Cardiac ventricle fibroblast (primary cell): ENCODE data around the gene OBI1. TPM values are rescaled to one million over a fixed set of nuclear protein-coding genes. Genes with fewer than 3 reads are reported as not detected.

Source experiments
- total RNA-seq: library from RNA; depleted of rRNA; stranded (reverse); fragments of >200 nt; gene quantifications from 2 replicates; pipeline ENCODE4 v1.2.3, GENCODE V29; 2015

Gene OBI1, protein sequence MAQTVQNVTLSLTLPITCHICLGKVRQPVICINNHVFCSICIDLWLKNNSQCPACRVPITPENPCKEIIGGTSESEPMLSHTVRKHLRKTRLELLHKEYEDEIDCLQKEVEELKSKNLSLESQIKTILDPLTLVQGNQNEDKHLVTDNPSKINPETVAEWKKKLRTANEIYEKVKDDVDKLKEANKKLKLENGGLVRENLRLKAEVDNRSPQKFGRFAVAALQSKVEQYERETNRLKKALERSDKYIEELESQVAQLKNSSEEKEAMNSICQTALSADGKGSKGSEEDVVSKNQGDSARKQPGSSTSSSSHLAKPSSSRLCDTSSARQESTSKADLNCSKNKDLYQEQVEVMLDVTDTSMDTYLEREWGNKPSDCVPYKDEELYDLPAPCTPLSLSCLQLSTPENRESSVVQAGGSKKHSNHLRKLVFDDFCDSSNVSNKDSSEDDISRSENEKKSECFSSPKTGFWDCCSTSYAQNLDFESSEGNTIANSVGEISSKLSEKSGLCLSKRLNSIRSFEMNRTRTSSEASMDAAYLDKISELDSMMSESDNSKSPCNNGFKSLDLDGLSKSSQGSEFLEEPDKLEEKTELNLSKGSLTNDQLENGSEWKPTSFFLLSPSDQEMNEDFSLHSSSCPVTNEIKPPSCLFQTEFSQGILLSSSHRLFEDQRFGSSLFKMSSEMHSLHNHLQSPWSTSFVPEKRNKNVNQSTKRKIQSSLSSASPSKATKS
- 7.2 and 9.0 TPM in 2 replicates for total RNA-seq

DNA sequence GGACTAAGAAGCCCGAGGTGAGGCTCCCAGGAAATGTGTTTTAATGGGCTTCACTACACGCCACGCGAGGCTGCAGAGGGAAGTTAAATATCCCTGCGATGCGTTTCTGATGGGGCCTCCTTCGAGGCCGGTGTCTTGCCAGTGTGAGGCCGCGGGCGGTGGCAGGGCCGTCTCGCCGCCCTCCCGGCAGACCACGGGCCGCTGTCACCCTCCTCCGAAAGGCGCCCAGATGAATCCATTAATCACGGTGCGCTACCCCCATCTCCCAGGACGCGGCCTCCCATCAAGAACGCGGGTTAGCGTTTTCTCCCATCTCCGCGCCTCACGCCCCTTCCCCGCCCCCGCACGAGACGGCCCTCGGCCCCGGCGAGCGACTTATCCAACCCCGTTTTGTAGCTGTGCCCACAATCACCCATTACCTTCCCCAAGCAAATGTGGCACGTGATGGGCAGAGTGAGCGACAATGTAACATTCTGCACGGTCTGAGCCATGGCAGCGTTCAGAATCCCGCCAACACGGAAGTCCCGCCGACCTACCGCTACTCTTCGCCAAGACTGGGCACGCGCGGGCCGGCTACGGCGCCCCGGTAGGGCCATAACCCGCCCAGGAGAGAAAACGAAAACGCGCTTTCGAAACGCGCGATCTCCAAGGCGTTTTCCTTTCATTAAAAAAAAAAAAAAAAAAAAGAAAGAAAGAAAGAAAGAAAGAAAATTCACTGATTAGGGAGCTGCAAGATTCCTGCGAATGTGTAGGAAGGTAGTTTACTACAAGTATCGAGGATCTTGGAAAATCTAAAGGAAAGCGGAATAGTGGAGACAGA, at the start of gene OBI1:
OBI1 (minus strand) TSS at position 526 of the 820 bp plus-strand sequence; CDS start at position 491, 35 bp downstream.

DNA sequence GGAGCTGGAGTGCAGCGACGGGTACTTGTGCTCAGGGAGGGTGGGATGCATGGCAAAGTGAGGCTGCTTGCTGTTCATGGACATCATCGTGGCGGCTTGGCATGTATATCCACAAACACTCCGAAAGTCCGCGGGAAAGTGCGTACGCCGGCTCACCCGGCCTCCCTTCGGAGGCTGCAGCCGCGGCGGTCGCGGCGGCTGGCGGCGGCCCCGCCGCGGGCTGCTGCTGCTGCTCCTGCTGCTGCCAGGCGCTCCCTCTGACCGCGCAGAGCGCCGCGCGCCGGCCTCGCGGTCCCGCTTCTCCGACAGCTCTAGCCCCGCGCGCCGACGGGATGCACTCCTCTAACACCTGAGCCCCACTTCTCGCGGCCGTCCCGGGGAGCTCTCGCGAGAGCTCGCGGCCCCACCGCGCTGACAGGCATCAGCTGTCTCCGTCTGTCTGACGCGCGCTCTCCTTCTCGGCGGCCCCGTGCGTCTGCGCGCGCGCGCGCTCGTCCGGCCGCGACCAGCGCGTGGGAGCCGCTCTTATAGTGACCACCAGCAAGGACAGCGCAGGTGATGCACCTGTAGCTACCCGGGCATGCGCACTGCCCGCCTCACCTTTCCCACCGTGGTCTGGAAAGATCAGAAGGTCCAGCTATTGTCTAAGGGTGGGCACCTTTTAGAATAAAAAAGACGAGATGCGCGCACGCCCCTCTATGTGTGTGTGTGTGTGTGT, 55.6 kb downstream of the OBI1 start, which contains the start of gene POU4F1:
POU4F1 (minus strand) TSS at position 313 of the 718 bp plus-strand sequence; CDS start at position 87, 226 bp downstream.

Other genes starting within 250 kb of the OBI1 start
- not detected in 2 replicates for gene POU4F1, start 55.6 kb downstream of the OBI1 start, total RNA-seq